Muscle of arm (tissue), 12 donors: ENCODE results near the gene SLC27A2. TPM values are rescaled to one million over a fixed set of nuclear protein-coding genes. Genes with fewer than 3 reads are reported as not detected.

Source experiments
- DNase-seq: peaks from one replicate; pipeline ENCODE4 v3.0.0-alpha.2; 2013
- polyA plus RNA-seq, 12 donors: library from polyadenylated mRNA; unstranded; fragments of 120-200 nt; gene quantifications; one replicate each; pipeline ENCODE4 v1.2.1, GENCODE V29; 2013; ENCODE audit not compliant: insufficient read length in 12 of 12

The SLC27A2 gene
- polyA plus RNA-seq, 12 donors, result 0.12 to 17.9 (median 0.20) TPM; not detected in 2

- DNase-seq, result no peak
Observed at GRCh38 chr15:50265620-50266019, 83.6 kb downstream of the SLC27A2 start, which contains the start of gene HDC. Gene HDC (minus strand): TSS chr15:50265726. CDS start chr15:50265623, 103 bp downstream.

GRCh38 chr15:50267577-50267976 is 85.6 kb downstream of the SLC27A2 start:
- DNase-seq, result no peak

- no peak for DNase-seq
Observed at GRCh38 chr15:50275091-50275490, 93.1 kb downstream of the SLC27A2 start.

- DNase-seq, result no peak
Observed at GRCh38 chr15:50275908-50276307, 93.9 kb downstream of the SLC27A2 start.

- no peak for DNase-seq
Observed at GRCh38 chr15:50277370-50277769, 95.4 kb downstream of the SLC27A2 start.

- DNase-seq, result no peak
Observed at GRCh38 chr15:50278496-50278895, 96.5 kb downstream of the SLC27A2 start.

- DNase-seq, result no peak
Observed at GRCh38 chr15:50280271-50280670, 98.3 kb downstream of the SLC27A2 start.

- no peak for DNase-seq
Observed at GRCh38 chr15:50281427-50281826, 99.4 kb downstream of the SLC27A2 start.

Other genes with a start within 250 kb of the SLC27A2 start
- 1 to 10 TPM in 10 of 12 donors, not detected in 2; 2.4 to 4.8 (median 3.4) TPM for gene ATP8B4, start 63.0 kb upstream of the SLC27A2 start, polyA plus RNA-seq
- 1 to 10 TPM in 4 of 12 donors, under 1 TPM in 5, not detected in 3; 0.36 to 4.2 (median 0.89) TPM for gene HDC, start 83.5 kb downstream of the SLC27A2 start, polyA plus RNA-seq
- gene GABPB1, start 173.0 kb downstream of the SLC27A2 start, polyA plus RNA-seq, result 100 to 1,000 TPM in 1 of 12 donors, 10 to 100 TPM in 11; 11.5 to 158 (median 19.1) TPM
- 100 to 1,000 TPM in 1 of 12 donors, 10 to 100 TPM in 11; 26.9 to 125 (median 34.0) TPM for gene USP8, start 242.2 kb downstream of the SLC27A2 start, polyA plus RNA-seq